ENCODE data around the gene CYP27C1.
A peak's percentile ranks its signal among the peaks of the same experiment; 100 is the strongest.
"Not testable (repeated sequence)": the region's sequence is repeated elsewhere in the genome, so short reads cannot be mapped to it uniquely, and the experiment has no call there.

The CYP27C1 gene, protein sequence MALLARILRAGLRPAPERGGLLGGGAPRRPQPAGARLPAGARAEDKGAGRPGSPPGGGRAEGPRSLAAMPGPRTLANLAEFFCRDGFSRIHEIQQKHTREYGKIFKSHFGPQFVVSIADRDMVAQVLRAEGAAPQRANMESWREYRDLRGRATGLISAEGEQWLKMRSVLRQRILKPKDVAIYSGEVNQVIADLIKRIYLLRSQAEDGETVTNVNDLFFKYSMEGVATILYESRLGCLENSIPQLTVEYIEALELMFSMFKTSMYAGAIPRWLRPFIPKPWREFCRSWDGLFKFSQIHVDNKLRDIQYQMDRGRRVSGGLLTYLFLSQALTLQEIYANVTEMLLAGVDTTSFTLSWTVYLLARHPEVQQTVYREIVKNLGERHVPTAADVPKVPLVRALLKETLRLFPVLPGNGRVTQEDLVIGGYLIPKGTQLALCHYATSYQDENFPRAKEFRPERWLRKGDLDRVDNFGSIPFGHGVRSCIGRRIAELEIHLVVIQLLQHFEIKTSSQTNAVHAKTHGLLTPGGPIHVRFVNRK

GRCh38 chr2:127220102-127220767 lies at the start of gene CYP27C1:
TSS of gene CYP27C1 (minus strand) at chr2:127220299. CDS start at chr2:127220270, 29 bp downstream.
- DNase-seq (ENCODE audit: low spot score): no peak

- DNase-seq (ENCODE audit: low spot score): no peak
Observed at GRCh38 chr2:127261804-127262406, 41.8 kb upstream of the CYP27C1 start.

- DNase-seq (ENCODE audit: low spot score): no peak
Observed at GRCh38 chr2:127259355-127259754, 39.3 kb upstream of the CYP27C1 start.

- no peak for DNase-seq (ENCODE audit: low spot score)
Observed at GRCh38 chr2:127256866-127257265, 36.8 kb upstream of the CYP27C1 start.

DNA sequence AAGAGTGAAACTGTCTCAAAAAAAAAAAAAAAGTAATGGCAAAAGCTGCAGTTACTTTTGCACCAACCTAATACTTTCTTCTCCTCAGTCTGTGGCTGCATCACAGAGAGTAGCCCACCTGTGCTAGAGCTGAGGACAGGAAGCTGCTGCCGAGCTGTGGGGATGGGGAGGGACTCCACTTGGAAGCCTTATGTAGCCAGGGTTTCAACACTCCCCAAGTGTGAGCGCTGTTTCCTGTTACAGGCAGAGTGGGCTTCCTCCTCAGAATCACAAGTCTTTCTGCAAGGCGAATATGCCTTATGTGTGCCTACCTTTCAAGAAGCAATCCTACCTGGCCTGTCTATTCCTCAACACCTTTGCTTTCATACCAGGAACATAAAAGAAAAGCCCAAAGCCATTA lies 36.3 kb upstream of the CYP27C1 start:
- no peak for DNase-seq (ENCODE audit: low spot score)

DNA sequence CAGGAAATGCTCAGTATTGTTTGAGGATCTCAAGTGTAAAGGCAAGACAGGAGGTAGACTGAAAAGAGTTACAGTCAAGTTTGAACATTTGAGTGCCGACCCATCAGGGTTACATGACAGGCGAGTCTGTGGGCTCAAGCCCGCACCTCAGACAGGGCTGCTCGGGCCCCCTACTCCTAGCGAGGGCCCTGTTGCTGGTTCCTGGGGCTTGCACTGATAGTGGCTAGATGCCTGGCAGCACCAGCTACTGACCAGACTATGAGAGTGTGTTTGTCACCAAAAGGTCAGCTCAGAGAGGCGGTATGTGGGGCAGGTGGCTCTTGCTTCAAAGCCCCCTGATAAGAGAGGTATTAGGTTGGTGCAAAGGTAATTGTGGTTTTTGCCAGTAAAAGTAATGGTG lies 35.6 kb upstream of the CYP27C1 start:
- DNase-seq (ENCODE audit: low spot score): no peak

DNA sequence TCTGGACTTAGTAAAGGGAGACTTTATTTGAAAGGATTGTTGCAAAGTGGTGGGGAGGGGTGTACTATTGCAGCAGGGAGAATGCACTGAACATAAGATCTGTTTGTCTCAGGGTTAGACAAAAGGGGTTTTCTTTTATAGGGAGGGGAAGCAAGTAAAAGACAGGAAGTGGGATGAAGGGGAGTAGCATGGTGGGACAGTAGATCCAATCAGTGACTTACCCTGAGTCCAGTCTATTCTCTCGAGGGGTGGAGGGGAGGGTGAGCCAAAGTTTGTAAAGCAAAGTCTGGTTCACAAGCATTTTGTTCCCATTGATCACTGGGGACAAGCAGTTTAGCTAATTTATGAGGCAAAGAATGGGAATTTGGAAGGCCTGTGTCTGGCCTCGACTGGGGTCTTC lies 35.0 kb upstream of the CYP27C1 start:
- no peak for DNase-seq (ENCODE audit: low spot score)

DNA sequence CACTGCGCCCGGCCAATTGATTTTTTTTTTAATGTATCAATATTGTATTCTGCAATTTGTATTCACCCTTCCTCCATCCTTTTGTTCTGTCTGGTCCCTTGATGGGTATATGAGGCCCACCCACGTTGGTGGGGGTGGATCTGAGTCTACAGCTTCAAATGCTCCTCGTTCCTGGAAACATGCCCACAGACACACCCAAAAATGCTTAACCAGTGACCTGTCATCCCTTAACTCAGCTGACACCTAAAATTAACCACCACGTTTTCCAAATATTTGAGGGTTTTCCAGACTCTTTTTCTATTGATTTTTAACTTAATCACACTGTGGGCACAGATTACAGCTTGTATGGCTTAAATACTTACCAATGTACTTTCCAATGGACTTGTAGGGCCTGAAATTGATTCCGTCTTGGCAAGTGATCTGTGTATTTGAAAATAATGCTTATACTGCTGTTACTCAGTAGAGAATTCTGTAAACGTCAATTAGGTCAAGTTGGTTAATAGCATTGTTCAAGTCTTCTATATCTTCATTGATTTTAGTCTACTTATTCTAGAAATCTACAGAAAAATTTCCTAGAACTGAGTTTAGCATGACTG lies 34.4 kb upstream of the CYP27C1 start:
- DNase-seq (ENCODE audit: low spot score): peak; percentile 20

DNA sequence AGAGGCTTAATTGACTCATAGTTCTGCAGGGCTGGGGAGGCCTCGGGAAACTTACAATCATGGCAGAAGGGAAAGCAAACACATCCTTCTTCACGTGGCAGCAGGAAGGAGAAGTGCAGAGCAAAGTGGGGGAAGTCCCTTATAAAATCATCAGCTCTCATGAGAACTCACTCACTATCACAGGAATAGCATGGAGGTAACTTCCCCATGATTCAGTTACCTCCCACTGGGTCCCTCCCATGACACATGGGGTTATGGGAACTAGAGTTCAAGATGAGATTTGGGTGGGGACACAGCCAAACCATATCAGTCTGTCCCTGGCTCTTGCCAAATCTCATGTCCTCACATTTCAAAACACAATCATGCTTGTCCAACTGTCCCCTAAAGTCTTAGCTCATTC lies 21.1 kb upstream of the CYP27C1 start:
- not testable (repeated sequence) for DNase-seq (ENCODE audit: low spot score)

GRCh38 chr2:127239395-127239794 lies 19.3 kb upstream of the CYP27C1 start:
- no peak for DNase-seq (ENCODE audit: low spot score)

DNA sequence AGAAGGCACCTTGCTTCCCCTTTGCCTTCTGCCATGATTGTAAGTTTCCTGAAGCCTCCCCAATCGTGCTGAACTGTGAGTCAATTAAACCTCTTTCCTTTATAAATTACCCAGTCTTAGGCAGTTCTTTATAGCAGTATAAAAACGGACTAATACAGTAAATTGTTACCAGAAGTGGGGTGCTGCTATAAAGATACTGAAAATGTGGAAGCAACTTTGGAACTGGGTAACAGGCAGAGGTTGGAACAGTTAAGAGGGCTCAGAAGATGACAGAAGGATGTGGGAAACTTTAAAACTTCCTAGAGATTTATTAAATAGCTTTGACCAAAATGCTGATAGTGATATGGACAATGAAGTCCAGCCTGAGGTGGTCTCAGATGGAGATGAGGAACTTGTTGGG lies 17.7 kb upstream of the CYP27C1 start:
- not testable (repeated sequence) for DNase-seq (ENCODE audit: low spot score)

- no peak for DNase-seq (ENCODE audit: low spot score)
Observed at GRCh38 chr2:127235082-127235702, 15.1 kb upstream of the CYP27C1 start.

- DNase-seq (ENCODE audit: low spot score): no peak
Observed at GRCh38 chr2:127233710-127234109, 13.6 kb upstream of the CYP27C1 start.

DNA sequence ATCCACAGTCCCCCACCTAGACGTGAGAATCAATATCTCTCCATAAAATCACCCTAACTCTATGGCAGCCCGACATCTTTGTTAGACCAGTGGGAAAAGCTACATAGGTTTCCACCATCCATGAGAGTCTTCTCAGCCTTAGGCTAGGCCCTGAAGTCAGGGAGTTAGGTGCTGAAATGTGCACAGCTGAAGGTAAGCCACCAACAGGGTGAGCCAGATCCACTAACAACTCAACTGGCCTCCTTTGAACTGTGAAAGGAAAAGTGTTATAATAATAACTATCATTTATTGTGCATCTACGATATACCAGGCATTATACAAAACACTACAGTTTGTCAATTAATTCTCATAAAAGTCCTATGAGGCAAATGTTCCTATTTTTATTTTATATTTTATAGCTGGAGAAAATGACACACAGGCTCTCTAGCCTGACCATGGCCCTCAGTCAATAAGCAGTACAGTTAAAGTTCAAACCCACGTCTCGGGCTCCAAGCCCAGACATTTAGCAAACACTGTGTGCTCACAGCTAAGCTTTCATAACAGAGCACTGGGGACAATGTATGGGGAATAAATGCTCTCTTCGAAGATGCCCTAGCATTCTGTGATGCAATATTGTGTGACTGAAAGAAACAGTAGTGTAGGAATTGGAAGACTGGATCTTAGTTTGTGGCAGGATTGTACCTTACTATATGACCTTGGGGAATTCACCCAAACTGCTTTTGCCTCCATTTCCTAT lies 11.2 kb upstream of the CYP27C1 start:
- DNase-seq (ENCODE audit: low spot score): no peak

DNA sequence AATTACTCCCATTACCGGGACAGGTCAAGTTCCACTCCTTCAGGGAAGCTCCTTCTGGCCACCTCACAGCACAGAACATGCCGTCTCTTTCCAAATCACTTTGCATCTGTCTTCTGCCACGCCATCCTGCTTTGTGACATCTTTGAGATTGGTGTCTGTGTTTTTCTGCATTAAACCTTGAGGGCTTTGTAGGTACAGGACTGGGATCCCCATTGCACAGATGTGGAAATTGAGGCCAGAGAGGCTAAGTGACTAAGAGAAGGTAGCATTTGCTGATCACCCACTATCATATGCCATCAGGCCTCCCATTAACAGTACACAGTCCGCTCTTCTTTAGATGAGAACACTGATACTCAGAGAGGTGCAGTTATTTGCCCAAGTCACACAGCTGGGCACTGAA lies 9.5 kb upstream of the CYP27C1 start:
- DNase-seq (ENCODE audit: low spot score): no peak

DNA sequence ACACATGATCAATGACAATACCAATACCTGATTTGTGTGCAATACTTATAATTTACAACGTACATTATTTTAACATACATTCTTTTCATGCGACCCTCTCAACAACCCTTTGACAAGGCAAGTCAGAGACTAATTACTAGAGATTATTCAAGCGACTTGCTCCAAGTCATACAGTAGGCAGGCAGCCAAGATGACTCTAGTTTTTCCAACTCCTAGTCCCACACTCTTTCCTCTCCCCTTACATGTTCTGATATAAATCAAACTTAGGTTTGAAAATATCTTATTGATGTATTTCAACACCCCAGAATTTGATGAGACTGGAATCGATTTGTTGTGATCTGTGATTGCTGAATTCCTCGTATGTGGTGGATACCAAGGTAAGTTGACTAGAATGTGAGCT lies 8.0 kb upstream of the CYP27C1 start:
- no peak for DNase-seq (ENCODE audit: low spot score)

DNA sequence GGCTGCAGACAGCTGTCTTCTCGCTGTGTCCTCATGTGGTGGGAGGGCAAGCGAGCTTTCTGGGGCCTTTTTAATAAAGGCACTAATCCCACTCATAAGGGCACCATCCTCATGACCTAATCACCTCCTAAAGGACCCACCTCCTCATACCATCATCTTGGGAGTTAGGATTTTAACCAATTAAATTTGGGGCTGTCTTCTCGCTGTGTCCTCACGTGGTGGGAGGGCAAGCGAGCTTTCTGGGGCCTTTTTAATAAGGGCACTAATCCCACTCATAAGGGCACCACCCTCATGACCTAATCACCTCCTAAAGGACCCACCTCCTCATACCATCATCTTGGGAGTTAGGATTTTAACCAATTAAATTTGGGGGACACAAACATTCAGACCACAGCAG lies 7.2 kb upstream of the CYP27C1 start:
- DNase-seq (ENCODE audit: low spot score): not testable (repeated sequence)

GRCh38 chr2:127226520-127227263 lies 6.6 kb upstream of the CYP27C1 start:
- peak; percentile 81 for DNase-seq (ENCODE audit: low spot score)

GRCh38 chr2:127226132-127226519 lies 6.0 kb upstream of the CYP27C1 start:
- DNase-seq (ENCODE audit: low spot score): no peak

GRCh38 chr2:127225186-127225960 lies 5.3 kb upstream of the CYP27C1 start:
- no peak for DNase-seq (ENCODE audit: low spot score)
